Osteoblast (primary cell): Measurements from ENCODE around the gene OGFOD2. TPM values are rescaled to one million over a fixed set of nuclear protein-coding genes. Genes with fewer than 3 reads are reported as not detected.
A peak's percentile ranks its signal among the peaks of the same experiment; 100 is the strongest.

Source experiments
- DNase-seq: peaks from one replicate; pipeline ENCODE4 v3.0.0; 2011; ENCODE audit warnings: low spot score, mixed read lengths; ENCODE audit not compliant: insufficient read length; ENCODE audit errors: missing footprints
- H2AFZ ChIP-seq: 2 replicates; pipeline ENCODE4 v1.6.0; 2011; ENCODE audit warnings: mild to moderate bottlenecking, low read length
- H3K27ac ChIP-seq: 2 replicates; pipeline ENCODE4 v1.5.1; 2011; ENCODE audit warnings: mild to moderate bottlenecking, low read depth, low read length, moderate library complexity
- H3K27me3 ChIP-seq: 2 replicates; pipeline ENCODE4 v1.6.0; 2012; ENCODE audit warnings: mild to moderate bottlenecking, control low read depth, inconsistent platforms, low read length, moderate library complexity; ENCODE audit not compliant: insufficient read depth
- H3K36me3 ChIP-seq: 2 replicates; pipeline ENCODE4 v1.5.1; 2011; ENCODE audit warnings: mild to moderate bottlenecking, low read length, control low read depth, moderate library complexity; ENCODE audit not compliant: insufficient read depth
- H3K4me1 ChIP-seq: 2 replicates; pipeline ENCODE4 v1.5.1; 2011; ENCODE audit warnings: mild to moderate bottlenecking, low read length, control low read depth, moderate library complexity; ENCODE audit not compliant: insufficient read depth
- H3K4me2 ChIP-seq: 2 replicates; pipeline ENCODE4 v1.6.0; 2011; ENCODE audit warnings: mild to moderate bottlenecking, low read length; ENCODE audit not compliant: insufficient read depth
- H3K4me3 ChIP-seq: fragments of 200-600 bp; sonication (generic); 3 replicates; pipeline ENCODE4 v1.5.1; 2012; ENCODE audit warnings: mild to moderate bottlenecking, low read length, inconsistent platforms; ENCODE audit not compliant: insufficient read depth
- H3K79me2 ChIP-seq: 2 replicates; pipeline ENCODE4 v1.6.0; 2012; ENCODE audit warnings: mild to moderate bottlenecking, low read length, control low read depth, inconsistent platforms; ENCODE audit not compliant: insufficient read depth
- H3K9me3 ChIP-seq: 2 replicates; pipeline ENCODE4 v1.5.1; 2011; ENCODE audit warnings: low read depth, low read length, control low read depth
- H4K20me1 ChIP-seq: 2 replicates; pipeline ENCODE4 v1.6.0; 2012; ENCODE audit warnings: mild to moderate bottlenecking, low read length, control low read depth; ENCODE audit not compliant: insufficient read depth
- CTCF ChIP-seq: IDR thresholded peaks from 2 replicates; pipeline ENCODE4 v1.5.1; 2011; ENCODE audit warnings: mild to moderate bottlenecking, low read depth, low read length, moderate library complexity; ENCODE audit errors: extremely low read depth
- total RNA-seq: library from RNA; depleted of rRNA; stranded (reverse); fragments of >200 nt; gene quantifications from 2 replicates; pipeline ENCODE4 v1.2.3, GENCODE V29; 2012

OGFOD2 gene
- total RNA-seq, 1 donor = 6.5 TPM

GRCh38 chr12:122966743-122967550 lies 8.1 kb upstream of the OGFOD2 start:
- TF ChIP-seq CTCF = no peak
- peaks cover 27% of the 10 kb centered on the region for H4K20me1 ChIP-seq
- H3K4me3 ChIP-seq = no peak overlapping the region
- peak overlapping the region; percentile 15 for H2AFZ ChIP-seq
- H3K9me3 ChIP-seq = no peaks in the 10 kb centered on the region
- peak overlapping the region; percentile 48 for H3K4me2 ChIP-seq
- peaks cover 28% of the 10 kb centered on the region for H3K79me2 ChIP-seq
- peaks cover 21% of the 10 kb centered on the region for H3K4me1 ChIP-seq
- peak; percentile 53 for DNase-seq
- H3K27me3 ChIP-seq = no peaks in the 10 kb centered on the region
- no peak overlapping the region for H3K27ac ChIP-seq
- no peaks in the 10 kb centered on the region for H3K36me3 ChIP-seq

GRCh38 chr12:122968104-122968503 lies 6.9 kb upstream of the OGFOD2 start:
- DNase-seq = no peak
- Histone ChIP-seq H3K27me3 (no peaks in the 10 kb centered on the region), H2AFZ (no peak overlapping the region), H4K20me1 (peaks cover 19% of the 10 kb centered on the region), H3K9me3 (no peaks in the 10 kb centered on the region), H3K36me3 (no peaks in the 10 kb centered on the region), H3K4me2 (no peak overlapping the region), H3K4me3 (no peak overlapping the region), H3K27ac (no peak overlapping the region), H3K79me2 (peaks cover 21% of the 10 kb centered on the region), H3K4me1 (peaks cover 21% of the 10 kb centered on the region)
- TF ChIP-seq CTCF = no peak

GRCh38 chr12:122969676-122970075 lies 5.4 kb upstream of the OGFOD2 start:
- no peaks in the 10 kb centered on the region for H3K27me3 ChIP-seq
- H3K4me2 ChIP-seq = no peak overlapping the region
- H3K79me2 ChIP-seq = peaks cover 8% of the 10 kb centered on the region
- H3K4me3 ChIP-seq = no peak overlapping the region
- H3K36me3 ChIP-seq = no peaks in the 10 kb centered on the region
- H4K20me1 ChIP-seq = peaks cover 4% of the 10 kb centered on the region
- peak; percentile 3 for DNase-seq
- no peak overlapping the region for H2AFZ ChIP-seq
- no peaks in the 10 kb centered on the region for H3K9me3 ChIP-seq
- TF ChIP-seq CTCF = no peak
- H3K4me1 ChIP-seq = peaks cover 12% of the 10 kb centered on the region
- no peak overlapping the region for H3K27ac ChIP-seq

- Histone ChIP-seq H3K79me2 (peaks cover 42% of the 10 kb centered on the region), H3K4me1 (peaks cover 17% of the 10 kb centered on the region), H2AFZ (peak overlapping the region; percentile 98), H3K36me3 (peaks cover 6% of the 10 kb centered on the region), H3K9me3 (no peaks in the 10 kb centered on the region), H3K27me3 (no peaks in the 10 kb centered on the region), H4K20me1 (peaks cover 7% of the 10 kb centered on the region), H3K4me2 (peak overlapping the region; percentile 97), H3K27ac (peak overlapping the region; percentile 93), H3K4me3 (peak overlapping the region; percentile 89)
- peak; percentile 98 for DNase-seq
- TF ChIP-seq CTCF = no peak
Observed at GRCh38 chr12:122974274-122974891, 661 bp upstream of the OGFOD2 start.
